ENCODE measurements around the gene NPAS3. TPM values are rescaled to one million over a fixed set of nuclear protein-coding genes. Genes with fewer than 3 reads are reported as not detected.
"Not testable (repeated sequence)": the region's sequence is repeated elsewhere in the genome, so short reads cannot be mapped to it uniquely, and the experiment has no call there.

NPAS3 gene
- total RNA-seq, 1 donor from 2014 or later = 2.0 TPM

DNA sequence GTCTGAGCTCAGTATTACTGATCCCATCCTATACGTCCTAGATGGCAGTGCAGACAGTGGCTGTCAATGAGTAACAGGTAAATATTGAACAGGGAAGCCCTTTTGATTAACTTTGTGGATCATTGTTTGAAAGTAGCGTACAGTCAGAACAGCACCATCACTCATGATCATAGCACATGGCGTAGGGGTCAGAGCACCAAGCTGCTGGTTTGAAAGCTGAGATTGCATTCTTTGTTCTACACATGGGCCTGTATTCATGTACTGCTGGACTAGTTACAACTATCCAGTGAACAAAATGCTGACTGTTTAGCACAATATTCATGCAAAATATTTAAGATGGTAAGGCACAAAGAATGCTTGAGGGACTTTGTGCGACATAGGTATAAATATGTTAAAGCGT, 131.8 kb downstream of the NPAS3 start:
- no peak overlapping the region for H3K4me3 ChIP-seq (ENCODE audit: low read depth, low read length)
- TF ChIP-seq, protein P1, sequence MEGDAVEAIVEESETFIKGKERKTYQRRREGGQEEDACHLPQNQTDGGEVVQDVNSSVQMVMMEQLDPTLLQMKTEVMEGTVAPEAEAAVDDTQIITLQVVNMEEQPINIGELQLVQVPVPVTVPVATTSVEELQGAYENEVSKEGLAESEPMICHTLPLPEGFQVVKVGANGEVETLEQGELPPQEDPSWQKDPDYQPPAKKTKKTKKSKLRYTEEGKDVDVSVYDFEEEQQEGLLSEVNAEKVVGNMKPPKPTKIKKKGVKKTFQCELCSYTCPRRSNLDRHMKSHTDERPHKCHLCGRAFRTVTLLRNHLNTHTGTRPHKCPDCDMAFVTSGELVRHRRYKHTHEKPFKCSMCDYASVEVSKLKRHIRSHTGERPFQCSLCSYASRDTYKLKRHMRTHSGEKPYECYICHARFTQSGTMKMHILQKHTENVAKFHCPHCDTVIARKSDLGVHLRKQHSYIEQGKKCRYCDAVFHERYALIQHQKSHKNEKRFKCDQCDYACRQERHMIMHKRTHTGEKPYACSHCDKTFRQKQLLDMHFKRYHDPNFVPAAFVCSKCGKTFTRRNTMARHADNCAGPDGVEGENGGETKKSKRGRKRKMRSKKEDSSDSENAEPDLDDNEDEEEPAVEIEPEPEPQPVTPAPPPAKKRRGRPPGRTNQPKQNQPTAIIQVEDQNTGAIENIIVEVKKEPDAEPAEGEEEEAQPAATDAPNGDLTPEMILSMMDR (IDR thresholded peaks at IDR 0.05; ENCODE audit: insufficient read depth, low read length, poor library complexity, severe bottlenecking) = no peak
- DNase-seq (ENCODE audit: low read depth) = no peak
- no peaks in the 10 kb centered on the region for H3K36me3 ChIP-seq (ENCODE audit: control insufficient read depth, insufficient read depth, low read length)
- no peaks in the 10 kb centered on the region for H3K27me3 ChIP-seq (ENCODE audit: control insufficient read depth, insufficient read depth, low read length)

DNA sequence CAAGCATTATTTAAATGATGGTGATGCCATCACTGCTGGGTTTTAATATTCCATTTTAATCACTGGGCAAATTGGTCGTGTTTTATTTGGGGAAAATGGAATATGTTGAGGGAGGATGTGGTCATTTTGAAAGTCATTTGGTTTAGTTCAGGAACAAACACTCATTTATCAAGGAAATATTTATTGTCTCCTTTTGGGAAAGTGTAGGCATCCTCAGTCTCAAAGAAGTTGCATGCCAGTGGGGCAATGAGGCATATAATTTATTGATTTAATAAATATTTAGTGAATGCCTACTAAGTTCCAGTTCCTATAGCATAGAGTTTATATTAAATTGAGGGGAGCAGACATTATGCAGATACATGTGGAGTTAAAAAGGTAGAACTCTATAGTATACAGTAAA, 134.3 kb downstream of the NPAS3 start:
- Histone ChIP-seq H3K4me3 (ENCODE audit: low read depth, low read length) (no peak overlapping the region), H3K27me3 (ENCODE audit: control insufficient read depth, insufficient read depth, low read length) (no peaks in the 10 kb centered on the region), H3K36me3 (ENCODE audit: control insufficient read depth, insufficient read depth, low read length) (no peaks in the 10 kb centered on the region)
- TF ChIP-seq, protein P1 (IDR thresholded peaks at IDR 0.05; ENCODE audit: insufficient read depth, low read length, poor library complexity, severe bottlenecking) = no peak
- DNase-seq (ENCODE audit: low read depth) = no peak

DNA sequence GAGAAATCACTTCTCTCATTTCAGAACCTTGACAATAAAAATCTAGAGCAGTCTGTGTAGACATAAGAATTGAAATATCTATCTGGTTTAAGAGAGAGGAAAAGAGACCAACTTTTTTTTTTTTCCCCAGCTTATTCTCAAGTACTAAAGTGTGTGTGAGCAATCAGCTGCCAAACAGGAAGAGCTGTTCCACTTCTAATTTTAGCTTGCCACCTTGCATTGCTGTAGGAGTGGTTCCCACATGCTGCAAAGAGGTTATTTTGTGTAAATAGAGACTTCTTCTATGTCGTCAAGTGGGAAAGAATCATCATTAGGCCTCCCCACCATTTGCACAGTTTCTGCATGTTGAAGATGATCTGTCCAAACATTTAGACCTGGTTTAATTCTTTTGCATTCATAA, 142.6 kb downstream of the NPAS3 start:
- Histone ChIP-seq H3K27me3 (ENCODE audit: control insufficient read depth, insufficient read depth, low read length) (no peaks in the 10 kb centered on the region), H3K36me3 (ENCODE audit: control insufficient read depth, insufficient read depth, low read length) (no peaks in the 10 kb centered on the region), H3K4me3 (ENCODE audit: low read depth, low read length) (no peak overlapping the region)
- TF ChIP-seq, protein P1 (IDR thresholded peaks at IDR 0.05; ENCODE audit: insufficient read depth, low read length, poor library complexity, severe bottlenecking) = no peak
- DNase-seq (ENCODE audit: low read depth) = no peak

DNA sequence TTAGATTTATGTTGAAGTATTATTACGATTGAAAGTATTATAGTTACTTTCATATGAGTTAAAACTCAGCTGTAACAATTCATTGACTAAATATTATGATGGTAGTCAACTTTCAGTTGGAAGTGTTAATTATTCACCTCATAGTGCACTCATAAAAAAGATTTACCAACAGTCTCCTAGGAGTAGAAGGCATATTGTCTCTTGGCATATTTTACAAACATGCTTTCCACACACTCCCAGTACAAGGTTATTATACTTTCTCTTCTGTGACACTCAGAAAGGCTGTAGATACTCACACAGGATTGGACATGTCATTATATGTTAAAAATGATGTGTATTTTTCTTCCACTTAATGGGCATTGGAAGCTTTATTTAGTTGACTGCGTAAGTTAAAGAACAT, 147.1 kb downstream of the NPAS3 start:
- no peaks in the 10 kb centered on the region for H3K36me3 ChIP-seq (ENCODE audit: control insufficient read depth, insufficient read depth, low read length)
- no peak overlapping the region for H3K4me3 ChIP-seq (ENCODE audit: low read depth, low read length)
- TF ChIP-seq, protein P1 (IDR thresholded peaks at IDR 0.05; ENCODE audit: insufficient read depth, low read length, poor library complexity, severe bottlenecking) = no peak
- no peaks in the 10 kb centered on the region for H3K27me3 ChIP-seq (ENCODE audit: control insufficient read depth, insufficient read depth, low read length)
- DNase-seq (ENCODE audit: low read depth) = no peak

DNA sequence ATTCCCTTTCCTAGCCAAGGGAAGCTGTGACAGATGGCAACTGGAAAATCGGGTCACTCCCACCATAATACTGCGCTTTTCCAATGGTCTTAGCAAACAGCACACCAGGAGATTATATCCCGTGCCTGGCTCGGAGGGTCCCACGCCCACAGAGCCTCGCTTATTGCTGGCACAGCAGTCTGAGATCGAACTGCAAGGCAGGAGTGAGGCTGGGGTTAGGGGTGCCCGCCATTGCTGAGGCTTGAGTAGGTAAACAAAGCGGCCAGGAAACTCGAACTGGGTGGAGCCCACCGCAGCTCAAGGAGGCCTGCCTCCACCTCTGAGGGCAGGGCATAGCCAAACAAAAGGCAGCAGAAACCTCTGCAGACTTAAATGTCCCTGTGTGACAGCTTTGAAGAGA, 149.6 kb downstream of the NPAS3 start:
- H3K36me3 ChIP-seq (ENCODE audit: control insufficient read depth, insufficient read depth, low read length); DNase-seq (ENCODE audit: low read depth): not testable (repeated sequence)

DNA sequence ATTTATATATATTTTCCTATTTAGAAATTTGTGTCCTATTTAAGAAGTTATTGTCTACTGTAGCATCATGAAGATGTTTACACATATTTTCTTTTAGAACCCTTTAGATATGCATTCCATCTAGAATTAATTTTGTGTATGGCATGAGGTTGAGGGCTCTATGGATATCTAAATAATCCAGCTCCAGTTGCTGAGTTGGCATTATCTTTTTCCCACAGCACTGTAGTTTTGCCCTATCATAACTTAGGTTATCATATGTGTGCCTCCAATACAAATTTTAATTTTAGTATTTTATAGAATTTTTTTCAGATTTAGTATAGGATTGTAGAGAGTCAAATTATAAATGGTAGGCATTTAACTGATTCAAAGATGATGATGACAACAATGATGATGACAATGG, 159.3 kb downstream of the NPAS3 start:
- Histone ChIP-seq H3K4me3 (ENCODE audit: low read depth, low read length) (no peak overlapping the region), H3K27me3 (ENCODE audit: control insufficient read depth, insufficient read depth, low read length) (no peaks in the 10 kb centered on the region), H3K36me3 (ENCODE audit: control insufficient read depth, insufficient read depth, low read length) (no peaks in the 10 kb centered on the region)
- no peak for DNase-seq (ENCODE audit: low read depth)
- TF ChIP-seq, protein P1 (IDR thresholded peaks at IDR 0.05; ENCODE audit: insufficient read depth, low read length, poor library complexity, severe bottlenecking) = no peak

More for the DNA sequence above, 149.6 kb downstream of the NPAS3 start:
- H3K27me3 ChIP-seq (ENCODE audit: control insufficient read depth, insufficient read depth, low read length); H3K4me3 ChIP-seq (ENCODE audit: low read depth, low read length): not testable (repeated sequence)

Measured in kidney epithelial cell (primary cell).